OCI-LY1 (cell line): ENCODE measurements around the gene ELAVL1.
A peak's percentile ranks its signal among the peaks of the same experiment; 100 is the strongest.

Source experiments
- H2AFZ ChIP-seq: fragments of 200-600 bp; sonication (generic), shearing (Covaris generic); 2 replicates; pipeline ENCODE4 v1.6.0; 2014; ENCODE audit warnings: antibody characterized with exemption, mild to moderate bottlenecking, low read length
- H3F3A ChIP-seq: fragments of 200-600 bp; sonication (generic), shearing (Covaris generic); 2 replicates; pipeline ENCODE4 v1.6.0; 2014; ENCODE audit warnings: mild to moderate bottlenecking, antibody characterized with exemption, low read length, moderate library complexity; ENCODE audit not compliant: insufficient read depth
- H3K27ac ChIP-seq: fragments of 200-600 bp; sonication (generic); 2 replicates; pipeline ENCODE4 v1.5.1; 2014; ENCODE audit warnings: low read length, mixed run types, mild to moderate bottlenecking, low read depth; ENCODE audit not compliant: poor library complexity, severe bottlenecking
- H3K27me3 ChIP-seq: fragments of 200-600 bp; sonication (generic); 2 replicates; pipeline ENCODE4 v1.6.0; 2014; ENCODE audit warnings: antibody characterized with exemption, mild to moderate bottlenecking, low read length, moderate library complexity; ENCODE audit not compliant: insufficient read depth
- H3K36me3 ChIP-seq: fragments of 200-600 bp; sonication (generic); 2 replicates; pipeline ENCODE4 v1.6.1; 2014; ENCODE audit warnings: mild to moderate bottlenecking, antibody characterized with exemption, low read length, moderate library complexity, mixed read lengths; ENCODE audit not compliant: insufficient read depth
- H3K4me1 ChIP-seq: fragments of 200-600 bp; sonication (generic); 2 replicates; pipeline ENCODE4 v1.5.1; 2014; ENCODE audit warnings: mild to moderate bottlenecking, low read length, moderate library complexity; ENCODE audit not compliant: insufficient read depth, severe bottlenecking
- H3K4me2 ChIP-seq: fragments of 200-600 bp; sonication (generic), shearing (Covaris generic); 2 replicates; pipeline ENCODE4 v1.6.1; 2014; ENCODE audit warnings: low read length
- H3K4me3 ChIP-seq: fragments of 200-600 bp; sonication (generic); 2 replicates; pipeline ENCODE4 v1.5.1; 2014; ENCODE audit warnings: low read length, low read depth, mild to moderate bottlenecking, mixed read lengths; ENCODE audit not compliant: poor library complexity, severe bottlenecking
- H3K79me2 ChIP-seq: fragments of 200-600 bp; shearing (Covaris generic); 2 replicates; pipeline ENCODE4 v1.6.1; 2016; ENCODE audit warnings: mixed run types, low read length, mixed read lengths; ENCODE audit not compliant: insufficient read depth
- H3K9ac ChIP-seq: fragments of 200-600 bp; sonication (generic), shearing (Covaris generic); 2 replicates; pipeline ENCODE4 v1.6.1; 2014; ENCODE audit warnings: mild to moderate bottlenecking, low read length, mixed read lengths
- H3K9me2 ChIP-seq: fragments of 200-600 bp; sonication (generic), shearing (Covaris generic); 2 replicates; pipeline ENCODE4 v1.6.1; 2014; ENCODE audit warnings: low read depth, mild to moderate bottlenecking, low read length, mixed read lengths
- H3K9me3 ChIP-seq: fragments of 200-600 bp; shearing (Covaris generic); 2 replicates; pipeline ENCODE4 v1.6.1; 2014; ENCODE audit warnings: low read length, mixed read lengths
- H4K20me1 ChIP-seq: fragments of 200-600 bp; sonication (generic), shearing (Covaris generic); 2 replicates; pipeline ENCODE4 v1.6.0; 2016; ENCODE audit warnings: mild to moderate bottlenecking, low read length; ENCODE audit not compliant: insufficient read depth
- EZH2 ChIP-seq: fragments of 200-600 bp; sonication (generic), shearing (Covaris generic); IDR thresholded peaks from 2 replicates; pipeline ENCODE4 v1.8.0; 2017; ENCODE audit warnings: borderline replicate concordance, mixed run types, mild to moderate bottlenecking, antibody characterized with exemption, low read length, moderate library complexity, mixed read lengths
- TF ChIP-seq, protein P1 (sequence below): fragments of 200-600 bp; sonication (generic), shearing (Covaris generic); IDR thresholded peaks from 2 replicates; pipeline ENCODE4 v1.5.1; 2017; ENCODE audit warnings: mild to moderate bottlenecking, antibody characterized with exemption, low read length, moderate library complexity, mixed read lengths

The ELAVL1 gene

DNA sequence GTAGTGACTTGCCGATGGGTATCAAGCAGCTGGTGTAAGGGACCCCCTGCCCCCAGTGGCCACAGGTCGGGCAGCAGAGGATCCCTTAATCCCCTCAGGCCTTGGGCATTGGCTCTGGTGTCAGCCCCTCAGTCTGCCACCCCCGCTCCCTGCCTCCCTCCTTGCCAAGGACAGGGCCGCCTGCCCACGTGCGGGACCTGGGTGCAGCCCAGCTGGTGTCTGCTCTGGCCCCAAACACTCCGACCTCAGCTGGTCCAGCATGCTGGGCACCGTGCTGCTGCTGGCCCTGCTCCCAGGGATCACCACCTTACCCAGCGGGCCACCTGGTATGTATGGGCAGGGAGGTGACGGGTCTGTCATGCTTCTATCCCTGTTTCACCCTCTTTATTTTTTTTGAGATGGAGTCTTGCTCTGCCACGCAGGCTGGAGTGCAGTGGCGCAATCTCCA lies 90.8 kb downstream of the ELAVL1 start, which contains the start of gene TGFBR3L:
TSS of gene TGFBR3L (plus strand) at position 233 of the 448 bp plus-strand sequence.
- H2AFZ ChIP-seq: no peak within 1 kb of the TSS
- H3K4me1 ChIP-seq: peaks cover 34% of the 10 kb centered on the region
- no peaks in the 10 kb centered on the region for H3K9me3 ChIP-seq
- no peak within 1 kb of the TSS for H3K27ac ChIP-seq
- H3K9me2 ChIP-seq: no peaks in the 10 kb centered on the region
- H3K4me2 ChIP-seq: peak within 1 kb of the TSS; percentile 49; the same call in 1 of the 2 replicates
- no peaks in the 10 kb centered on the region for H4K20me1 ChIP-seq
- no peak within 1 kb of the TSS for H3K9ac ChIP-seq
- peaks cover 36% of the 10 kb centered on the region for H3K36me3 ChIP-seq
- H3K27me3 ChIP-seq: peaks cover 4% of the 10 kb centered on the region; the same call in 1 of the 2 replicates
- no peaks in the 10 kb centered on the region for H3F3A ChIP-seq
- H3K79me2 ChIP-seq: no peaks in the 10 kb centered on the region
- TF ChIP-seq, protein P1, sequence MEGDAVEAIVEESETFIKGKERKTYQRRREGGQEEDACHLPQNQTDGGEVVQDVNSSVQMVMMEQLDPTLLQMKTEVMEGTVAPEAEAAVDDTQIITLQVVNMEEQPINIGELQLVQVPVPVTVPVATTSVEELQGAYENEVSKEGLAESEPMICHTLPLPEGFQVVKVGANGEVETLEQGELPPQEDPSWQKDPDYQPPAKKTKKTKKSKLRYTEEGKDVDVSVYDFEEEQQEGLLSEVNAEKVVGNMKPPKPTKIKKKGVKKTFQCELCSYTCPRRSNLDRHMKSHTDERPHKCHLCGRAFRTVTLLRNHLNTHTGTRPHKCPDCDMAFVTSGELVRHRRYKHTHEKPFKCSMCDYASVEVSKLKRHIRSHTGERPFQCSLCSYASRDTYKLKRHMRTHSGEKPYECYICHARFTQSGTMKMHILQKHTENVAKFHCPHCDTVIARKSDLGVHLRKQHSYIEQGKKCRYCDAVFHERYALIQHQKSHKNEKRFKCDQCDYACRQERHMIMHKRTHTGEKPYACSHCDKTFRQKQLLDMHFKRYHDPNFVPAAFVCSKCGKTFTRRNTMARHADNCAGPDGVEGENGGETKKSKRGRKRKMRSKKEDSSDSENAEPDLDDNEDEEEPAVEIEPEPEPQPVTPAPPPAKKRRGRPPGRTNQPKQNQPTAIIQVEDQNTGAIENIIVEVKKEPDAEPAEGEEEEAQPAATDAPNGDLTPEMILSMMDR: no peak
- TF ChIP-seq EZH2: no peak
- H3K4me3 ChIP-seq: peak within 1 kb of the TSS; percentile 35

DNA sequence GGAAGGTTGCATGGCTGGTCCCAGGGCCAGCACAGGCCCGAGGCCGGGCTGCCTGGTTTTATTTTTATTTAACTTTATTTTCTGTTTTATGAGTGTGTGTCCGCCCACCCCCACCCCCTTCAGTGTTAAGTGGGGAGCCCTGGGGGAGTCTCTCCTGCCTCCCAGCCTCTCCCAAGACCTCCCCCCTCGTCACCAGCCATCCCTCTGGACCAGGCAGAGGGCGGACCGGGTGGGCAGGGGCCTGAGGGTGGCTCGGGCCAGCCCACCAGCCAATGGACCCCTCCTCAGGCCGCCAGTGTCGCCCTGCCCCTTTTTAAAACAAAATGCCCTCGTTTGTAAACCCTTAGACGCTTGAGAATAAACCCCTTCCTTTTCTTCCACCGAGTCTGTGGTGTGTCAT lies 91.3 kb downstream of the ELAVL1 start:
- Histone ChIP-seq H3K27me3 (peaks cover 4% of the 10 kb centered on the region; the same call in 1 of the 2 replicates), H4K20me1 (no peaks in the 10 kb centered on the region)

GRCh38 chr19:7913652-7914051 lies 91.8 kb downstream of the ELAVL1 start:
- Histone ChIP-seq H2AFZ (no peak overlapping the region), H3K9me3 (no peaks in the 10 kb centered on the region), H3K9me2 (no peaks in the 10 kb centered on the region), H4K20me1 (no peaks in the 10 kb centered on the region), H3K4me2 (no peak overlapping the region), H3K27ac (no peak overlapping the region), H3K79me2 (no peaks in the 10 kb centered on the region), H3F3A (no peaks in the 10 kb centered on the region), H3K4me1 (peaks cover 27% of the 10 kb centered on the region), H3K9ac (no peak overlapping the region), H3K27me3 (peaks cover 4% of the 10 kb centered on the region; the same call in 1 of the 2 replicates), H3K4me3 (no peak overlapping the region), H3K36me3 (peaks cover 36% of the 10 kb centered on the region)
- TF ChIP-seq EZH2: no peak
- TF ChIP-seq, protein P1: no peak

More for the DNA sequence above, 91.3 kb downstream of the ELAVL1 start:
- H3K79me2 ChIP-seq: no peaks in the 10 kb centered on the region
- H3K9me2 ChIP-seq: no peaks in the 10 kb centered on the region
- no peak overlapping the region for H2AFZ ChIP-seq
- no peak overlapping the region for H3K27ac ChIP-seq
- no peak overlapping the region for H3K4me3 ChIP-seq
- H3K9ac ChIP-seq: no peak overlapping the region
- peaks cover 28% of the 10 kb centered on the region for H3K4me1 ChIP-seq
- H3K9me3 ChIP-seq: no peaks in the 10 kb centered on the region
- no peak for TF ChIP-seq EZH2
- TF ChIP-seq, protein P1: no peak
- H3K4me2 ChIP-seq: no peak overlapping the region
- no peaks in the 10 kb centered on the region for H3F3A ChIP-seq
- peaks cover 36% of the 10 kb centered on the region for H3K36me3 ChIP-seq
